Measurements from ENCODE around the gene RUNDC3A. TPM values are rescaled to one million over a fixed set of nuclear protein-coding genes. Genes with fewer than 3 reads are reported as not detected.

RUNDC3A gene
- total and polyA plus RNA-seq, 2 of the 13 experiments (the other 11 are each of a cell fraction or from before 2014, with no cell fraction given): 0.25 TPM; not detected in 1

GRCh38 chr17:44324092-44324570, 15.7 kb downstream of the RUNDC3A start (continued):
- no peak for TF ChIP-seq GPBP1L1 (CRISPR knock-in tag; IDR thresholded peaks at IDR 0.05)
- peak; percentile 47; the same call in 1 of the 2 replicates for TF ChIP-seq SP2 (CRISPR knock-in tag; IDR thresholded peaks at IDR 0.05)
- TF ChIP-seq NRL (CRISPR knock-in tag; IDR thresholded peaks at IDR 0.05; ENCODE audit: borderline replicate concordance): peak; percentile 70; the same call in 1 of the 2 replicates
- TF ChIP-seq KLF15 (CRISPR knock-in tag; IDR thresholded peaks at IDR 0.05; ENCODE audit: borderline replicate concordance): 0 out of 2 replicates have a peak, but pooled peaks have one; percentile 65
- TF ChIP-seq YEATS2 (CRISPR knock-in tag; IDR thresholded peaks at IDR 0.05; ENCODE audit: borderline replicate concordance): peak; percentile 56; the same call in 1 of the 2 replicates
- TF ChIP-seq MYPOP (CRISPR knock-in tag; IDR thresholded peaks at IDR 0.05): peak; percentile 38
- TF ChIP-seq ISL2 (CRISPR knock-in tag; IDR thresholded peaks at IDR 0.05): peak; percentile 60; the same call in 1 of the 2 replicates
- TF ChIP-seq TERF1 (CRISPR knock-in tag; IDR thresholded peaks at IDR 0.05): no peak
- TF ChIP-seq KDM5B (CRISPR knock-in tag; IDR thresholded peaks at IDR 0.05; ENCODE audit: borderline replicate concordance): peak; percentile 51; the same call in 1 of the 2 replicates
- 0 out of 2 replicates have a peak, but pooled peaks have one; percentile 28 for TF ChIP-seq ZNF616 (CRISPR knock-in tag; IDR thresholded peaks at IDR 0.05; ENCODE audit: low read depth)
- no peak for TF ChIP-seq ZNF335 (CRISPR knock-in tag; IDR thresholded peaks at IDR 0.05)
- TF ChIP-seq DMTF1 (CRISPR knock-in tag; IDR thresholded peaks at IDR 0.05): no peak
- no peak for TF ChIP-seq ZGPAT (CRISPR knock-in tag; IDR thresholded peaks at IDR 0.05)
- no peak for TF ChIP-seq NR3C1 (CRISPR knock-in tag; IDR thresholded peaks at IDR 0.05)
- no peak for TF ChIP-seq SRSF1 (optimal IDR thresholded peaks at IDR 0.05; ENCODE audit: low read depth, low read length)
- peak; percentile 17; the same call in 1 of the 2 replicates for TF ChIP-seq KDM2A (CRISPR knock-in tag; IDR thresholded peaks at IDR 0.05; ENCODE audit: borderline replicate concordance, low read depth)
- 0 out of 2 replicates have a peak, but pooled peaks have one; percentile 44 for TF ChIP-seq GFI1 (CRISPR knock-in tag; IDR thresholded peaks at IDR 0.05; ENCODE audit: borderline replicate concordance)
- TF ChIP-seq ZNF234 (CRISPR knock-in tag; conservative IDR thresholded peaks at IDR 0.05): peak; percentile 96; the same call in 1 of the 2 replicates
